GM23248 (cell line): ENCODE results near the gene CPNE2.

ENCODE experiments used
- EZH2 ChIP-seq: fragments of 200-600 bp; sonication (generic); IDR thresholded peaks from 2 replicates; pipeline ENCODE4 v1.6.1; 2018; ENCODE audit warnings: antibody characterized with exemption, mild to moderate bottlenecking; ENCODE audit not compliant: insufficient read depth, poor library complexity, severe bottlenecking
- EZH2phosphoT487 ChIP-seq: fragments of 200-600 bp; sonication (generic); IDR thresholded peaks from 2 replicates; pipeline ENCODE4 v1.6.1; 2018; ENCODE audit warnings: antibody characterized with exemption, moderate library complexity, mild to moderate bottlenecking, low read depth; ENCODE audit not compliant: insufficient read depth

- no peak for TF ChIP-seq EZH2
- TF ChIP-seq EZH2phosphoT487, result no peak
These were observed 56.1 kb downstream of the CPNE2 start for GRCh38 chr16:57148481-57148880.
